NCI-H2196 treated with DMSO at 0.1 percent for 48 hours (cell line): ENCODE results near the gene ADRA2C.

Experiments used
- DNase-seq: peaks from one replicate; lab custom pipeline; 2025; ENCODE audit not compliant: unreplicated experiment; lab: John Stamatoyannopoulos, UW

The ADRA2C gene

GRCh38 chr4:3766036-3766784, at the start of gene ADRA2C:
Gene ADRA2C (plus strand): TSS chr4:3766385. CDS start chr4:3766607, 222 bp downstream.
- DNase-seq: no peak

- no peak for DNase-seq
These were observed 49.5 kb upstream of the ADRA2C start for GRCh38 chr4:3716631-3717235.

GRCh38 chr4:3717241-3717640, 48.9 kb upstream of the ADRA2C start:
- DNase-seq: no peak

- no peak for DNase-seq
These were observed 47.7 kb upstream of the ADRA2C start for GRCh38 chr4:3718462-3718861.

- DNase-seq: no peak
These were observed 47.0 kb upstream of the ADRA2C start for GRCh38 chr4:3719191-3719590.

GRCh38 chr4:3719836-3720235, 46.3 kb upstream of the ADRA2C start:
- DNase-seq: no peak

GRCh38 chr4:3720466-3720865, 45.7 kb upstream of the ADRA2C start:
- DNase-seq: no peak

GRCh38 chr4:3721186-3721585, 45.0 kb upstream of the ADRA2C start:
- no peak for DNase-seq

- no peak for DNase-seq
These were observed 44.6 kb upstream of the ADRA2C start for GRCh38 chr4:3721627-3722026.

GRCh38 chr4:3722446-3723231, 43.5 kb upstream of the ADRA2C start:
- DNase-seq: no peak

GRCh38 chr4:3723232-3723642, 42.9 kb upstream of the ADRA2C start:
- no peak for DNase-seq

- no peak for DNase-seq
These were observed 41.6 kb upstream of the ADRA2C start for GRCh38 chr4:3724319-3725231.

GRCh38 chr4:3725936-3726870, 40.0 kb upstream of the ADRA2C start:
- no peak for DNase-seq

- no peak for DNase-seq
These were observed 38.2 kb upstream of the ADRA2C start for GRCh38 chr4:3727847-3728469.

- no peak for DNase-seq
These were observed 36.9 kb upstream of the ADRA2C start for GRCh38 chr4:3729188-3729881.

- DNase-seq: no peak
These were observed 36.3 kb upstream of the ADRA2C start for GRCh38 chr4:3729882-3730226.

- DNase-seq: no peak
These were observed 35.6 kb upstream of the ADRA2C start for GRCh38 chr4:3730422-3731190.
